RWPE1 (cell line): ENCODE measurements around the gene SLC2A9.

Experiments
- CTCF ChIA-PET: fragments of 350-600 bp; sonication (Branson Sonifier 250); formaldehyde crosslinking; extraction: SDS; loops from one replicate; lab custom pipeline; 2021; lab: Yijun Ruan, JAX
- POLR2A ChIA-PET: fragments of 400-600 bp; formaldehyde crosslinking; extraction: SDS; loops from one replicate; lab custom pipeline; 2020; ENCODE audit warnings: antibody characterized with exemption; ENCODE audit not compliant: low non-redundant PET; lab: Yijun Ruan, JAX
- DNase-seq: peaks from one replicate; pipeline ENCODE4 v3.0.0; 2012; ENCODE audit warnings: low spot score
- H3K27ac ChIP-seq: fragments of 450-650 bp; 2 replicates; pipeline ENCODE4 v1.5.1; 2017
- TF ChIP-seq, protein P1 (sequence below): fragments of 450-650 bp; conservative IDR thresholded peaks from 2 replicates; pipeline ENCODE4 v1.5.1; 2017; ENCODE audit warnings: low read depth, mild to moderate bottlenecking

SLC2A9 gene

GRCh38 chr4:10020871-10021652 is at the start of gene SLC2A9:
Gene SLC2A9, minus strand, starts transcription at chr4:10021497. Its CDS starts 68 bp downstream, at chr4:10021429.
- TF ChIP-seq, protein P1, sequence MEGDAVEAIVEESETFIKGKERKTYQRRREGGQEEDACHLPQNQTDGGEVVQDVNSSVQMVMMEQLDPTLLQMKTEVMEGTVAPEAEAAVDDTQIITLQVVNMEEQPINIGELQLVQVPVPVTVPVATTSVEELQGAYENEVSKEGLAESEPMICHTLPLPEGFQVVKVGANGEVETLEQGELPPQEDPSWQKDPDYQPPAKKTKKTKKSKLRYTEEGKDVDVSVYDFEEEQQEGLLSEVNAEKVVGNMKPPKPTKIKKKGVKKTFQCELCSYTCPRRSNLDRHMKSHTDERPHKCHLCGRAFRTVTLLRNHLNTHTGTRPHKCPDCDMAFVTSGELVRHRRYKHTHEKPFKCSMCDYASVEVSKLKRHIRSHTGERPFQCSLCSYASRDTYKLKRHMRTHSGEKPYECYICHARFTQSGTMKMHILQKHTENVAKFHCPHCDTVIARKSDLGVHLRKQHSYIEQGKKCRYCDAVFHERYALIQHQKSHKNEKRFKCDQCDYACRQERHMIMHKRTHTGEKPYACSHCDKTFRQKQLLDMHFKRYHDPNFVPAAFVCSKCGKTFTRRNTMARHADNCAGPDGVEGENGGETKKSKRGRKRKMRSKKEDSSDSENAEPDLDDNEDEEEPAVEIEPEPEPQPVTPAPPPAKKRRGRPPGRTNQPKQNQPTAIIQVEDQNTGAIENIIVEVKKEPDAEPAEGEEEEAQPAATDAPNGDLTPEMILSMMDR, result no peak
- CTCF ChIA-PET, result interaction anchor here (1.1 kb wide), 1 partner anchor 258 kb away, joined by 3 read pairs; no protein-coding TSS in a partner anchor
- DNase-seq, result peak; percentile 52
- H3K27ac ChIP-seq, result peak within 1 kb of the TSS; percentile 98
- POLR2A ChIA-PET, result no interaction called here

- no peak for DNase-seq
- CTCF ChIA-PET, result no interaction called here
- no peak overlapping the region for H3K27ac ChIP-seq
- TF ChIP-seq, protein P1, result no peak
- POLR2A ChIA-PET, result no interaction called here
Observed at GRCh38 chr4:10069075-10069642, 47.9 kb upstream of the SLC2A9 start.

- TF ChIP-seq, protein P1, result no peak
- DNase-seq, result no peak
- no peak overlapping the region for H3K27ac ChIP-seq
- POLR2A ChIA-PET, result no interaction called here
- CTCF ChIA-PET, result no interaction called here
Observed at GRCh38 chr4:10066670-10067651, 45.7 kb upstream of the SLC2A9 start.

- no peak overlapping the region for H3K27ac ChIP-seq
- ChIA-PET CTCF (no interaction called here), POLR2A (no interaction called here)
- TF ChIP-seq, protein P1, result no peak
- DNase-seq, result no peak
Observed at GRCh38 chr4:10066206-10066605, 44.9 kb upstream of the SLC2A9 start.

DNA sequence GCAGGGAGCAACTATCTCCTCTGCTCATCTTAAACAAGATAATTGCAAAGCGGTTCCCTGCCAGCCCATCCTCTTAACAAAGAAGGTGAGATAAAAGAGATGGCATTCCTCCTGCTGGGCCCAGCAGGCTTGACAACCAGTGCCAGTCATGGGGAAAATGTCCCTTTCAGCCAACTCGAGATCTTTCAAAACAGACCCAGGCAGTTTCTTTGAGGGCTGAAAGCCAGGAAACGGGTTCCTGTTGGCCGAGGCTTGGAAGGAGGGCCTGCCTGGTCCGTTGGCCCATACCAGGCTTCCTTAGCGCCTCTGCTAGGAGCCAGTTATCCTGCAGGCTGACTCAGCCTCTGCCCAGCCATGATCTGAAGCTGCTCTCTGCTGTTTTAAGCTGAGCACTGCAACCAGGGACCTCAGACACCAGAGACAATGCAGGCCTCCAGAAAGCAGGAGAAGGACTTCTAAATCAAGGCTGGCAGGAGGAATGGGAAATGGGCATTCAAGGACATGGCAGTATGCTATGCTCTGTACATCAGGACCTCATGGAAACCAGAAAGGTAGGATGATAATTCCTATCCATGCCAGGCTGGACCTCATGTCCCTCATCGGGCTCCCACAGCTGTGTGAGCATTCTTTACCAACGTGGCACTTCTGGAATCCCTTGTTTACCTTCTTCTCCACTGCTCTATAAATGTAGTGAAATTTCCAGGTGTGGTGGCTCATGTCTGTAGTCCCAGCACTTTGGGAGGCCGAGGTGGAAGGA is 42.4 kb upstream of the SLC2A9 start:
- H3K27ac ChIP-seq, result peak overlapping the region; percentile 40
- peak; percentile 38 for DNase-seq
- TF ChIP-seq, protein P1, result peak; percentile 60
- CTCF ChIA-PET, result interaction anchor here (0.5 to 1.4 kb wide), 5 partner anchors 36 to 360 kb away, joined by 3 to 6 read pairs (median 4); no protein-coding TSS in a partner anchor
- POLR2A ChIA-PET, result no interaction called here
